ENCODE measurements around the gene UGT3A1.
"Not testable (repeated sequence)": the region's sequence is repeated elsewhere in the genome, so short reads cannot be mapped to it uniquely, and the experiment has no call there.

Gene UGT3A1

GRCh38 chr5:35990941-35991611, at the start of gene UGT3A1:
TSS of gene UGT3A1 (minus strand) at chr5:35991390. CDS start at chr5:35991240, 150 bp downstream.
- DNase-seq (ENCODE audit: insufficient read length, low spot score) (no peak), FAIRE-seq (no peak)

- FAIRE-seq (no peak), DNase-seq (ENCODE audit: insufficient read length, low spot score) (no peak)
These were observed 44.5 kb upstream of the UGT3A1 start for GRCh38 chr5:36035696-36036095.

- DNase-seq (ENCODE audit: insufficient read length, low spot score); FAIRE-seq: not testable (repeated sequence)
These were observed 43.4 kb upstream of the UGT3A1 start for GRCh38 chr5:36034536-36035134.

- FAIRE-seq, result no peak
- no peak for DNase-seq (ENCODE audit: insufficient read length, low spot score)
These were observed 42.3 kb upstream of the UGT3A1 start for GRCh38 chr5:36033486-36033885.

GRCh38 chr5:36033047-36033446, 41.9 kb upstream of the UGT3A1 start:
- DNase-seq (ENCODE audit: insufficient read length, low spot score), result no peak
- FAIRE-seq, result no peak

GRCh38 chr5:36031223-36031622, 40.0 kb upstream of the UGT3A1 start:
- DNase-seq (ENCODE audit: insufficient read length, low spot score) (no peak), FAIRE-seq (no peak)

GRCh38 chr5:36029914-36030313, 38.7 kb upstream of the UGT3A1 start:
- DNase-seq (ENCODE audit: insufficient read length, low spot score) (no peak), FAIRE-seq (no peak)

- DNase-seq (ENCODE audit: insufficient read length, low spot score) (no peak), FAIRE-seq (no peak)
These were observed 37.8 kb upstream of the UGT3A1 start for GRCh38 chr5:36028816-36029465.

- no peak for DNase-seq (ENCODE audit: insufficient read length, low spot score)
- FAIRE-seq, result no peak
These were observed 36.5 kb upstream of the UGT3A1 start for GRCh38 chr5:36027711-36028110.

GRCh38 chr5:36026706-36027465, 35.7 kb upstream of the UGT3A1 start:
- FAIRE-seq (no peak), DNase-seq (ENCODE audit: insufficient read length, low spot score) (no peak)

GRCh38 chr5:36022246-36022645, 31.1 kb upstream of the UGT3A1 start:
- not testable (repeated sequence) for FAIRE-seq; DNase-seq (ENCODE audit: insufficient read length, low spot score)

GRCh38 chr5:36019584-36019983, 28.4 kb upstream of the UGT3A1 start:
- DNase-seq (ENCODE audit: insufficient read length, low spot score); FAIRE-seq: not testable (repeated sequence)

- no peak for DNase-seq (ENCODE audit: insufficient read length, low spot score)
- FAIRE-seq, result no peak
These were observed 26.4 kb upstream of the UGT3A1 start for GRCh38 chr5:36017622-36018021.

GRCh38 chr5:36017004-36017403, 25.8 kb upstream of the UGT3A1 start:
- FAIRE-seq, result no peak
- DNase-seq (ENCODE audit: insufficient read length, low spot score), result no peak

GRCh38 chr5:36013182-36013581, 22.0 kb upstream of the UGT3A1 start:
- FAIRE-seq (no peak), DNase-seq (ENCODE audit: insufficient read length, low spot score) (no peak)

- FAIRE-seq (no peak), DNase-seq (ENCODE audit: insufficient read length, low spot score) (no peak)
These were observed 18.5 kb upstream of the UGT3A1 start for GRCh38 chr5:36009698-36010097.

- no peak for DNase-seq (ENCODE audit: insufficient read length, low spot score)
These were observed 16.2 kb upstream of the UGT3A1 start for GRCh38 chr5:36007366-36007765.

GRCh38 chr5:36006163-36006562, 15.0 kb upstream of the UGT3A1 start:
- FAIRE-seq, result no peak
- DNase-seq (ENCODE audit: insufficient read length, low spot score), result no peak

More at GRCh38 chr5:36007366-36007765, 16.2 kb upstream of the UGT3A1 start:
- no peak for FAIRE-seq

GRCh38 chr5:36001032-36001431, 9.8 kb upstream of the UGT3A1 start:
- no peak for FAIRE-seq

GRCh38 chr5:35999547-35999946, 8.4 kb upstream of the UGT3A1 start:
- no peak for FAIRE-seq
- no peak for DNase-seq (ENCODE audit: insufficient read length, low spot score)

More at GRCh38 chr5:36001032-36001431, 9.8 kb upstream of the UGT3A1 start:
- DNase-seq (ENCODE audit: insufficient read length, low spot score), result no peak

GRCh38 chr5:35996076-35996475, 4.9 kb upstream of the UGT3A1 start:
- FAIRE-seq (no peak), DNase-seq (ENCODE audit: insufficient read length, low spot score) (no peak)
